ENCODE measurements around the gene P2RY13.

P2RY13 gene

GRCh38 chr3:151329363-151329762 is at the start of gene P2RY13:
P2RY13 (minus strand) TSS chr3:151329549; CDS start chr3:151329528, 21 bp downstream.
- no peak for DNase-seq

- DNase-seq = no peak
These were observed 48.5 kb upstream of the P2RY13 start for GRCh38 chr3:151377768-151378385.

GRCh38 chr3:151372063-151372820 is 42.9 kb upstream of the P2RY13 start:
- DNase-seq = no peak

GRCh38 chr3:151371526-151371925 is 42.2 kb upstream of the P2RY13 start:
- DNase-seq = no peak

GRCh38 chr3:151367448-151367847 is 38.1 kb upstream of the P2RY13 start:
- DNase-seq = no peak

GRCh38 chr3:151366993-151367392 is 37.6 kb upstream of the P2RY13 start:
- DNase-seq = no peak

- no peak for DNase-seq
These were observed 33.4 kb upstream of the P2RY13 start for GRCh38 chr3:151362751-151363174.

GRCh38 chr3:151357463-151357850 is 28.1 kb upstream of the P2RY13 start:
- no peak for DNase-seq

- no peak for DNase-seq
These were observed 27.6 kb upstream of the P2RY13 start for GRCh38 chr3:151356794-151357462.

GRCh38 chr3:151351648-151352047 is 22.3 kb upstream of the P2RY13 start:
- DNase-seq = no peak

- no peak for DNase-seq
These were observed 21.9 kb upstream of the P2RY13 start for GRCh38 chr3:151351219-151351618.

- DNase-seq = no peak
These were observed 21.3 kb upstream of the P2RY13 start for GRCh38 chr3:151350656-151351055.

- DNase-seq = peak; percentile 10
These were observed 18.1 kb upstream of the P2RY13 start for GRCh38 chr3:151347432-151347831.

- no peak for DNase-seq
These were observed 16.9 kb upstream of the P2RY13 start for GRCh38 chr3:151346292-151346691.

GRCh38 chr3:151345859-151346258 is 16.5 kb upstream of the P2RY13 start:
- no peak for DNase-seq

- no peak for DNase-seq
These were observed 2.3 kb upstream of the P2RY13 start for GRCh38 chr3:151331696-151332095.

GRCh38 chr3:151330899-151331298 is 1.6 kb upstream of the P2RY13 start:
- DNase-seq = no peak

- DNase-seq = no peak
These were observed 1.0 kb upstream of the P2RY13 start for GRCh38 chr3:151330379-151330778.

GRCh38 chr3:151328298-151328995 is 902 bp downstream of the P2RY13 start:
- DNase-seq = peak; percentile 13

GRCh38 chr3:151327571-151328198 is 1.7 kb downstream of the P2RY13 start:
- no peak for DNase-seq

- DNase-seq = no peak
These were observed 6.8 kb downstream of the P2RY13 start for GRCh38 chr3:151322511-151322910.

- no peak for DNase-seq
These were observed 7.8 kb downstream of the P2RY13 start for GRCh38 chr3:151321526-151321925.

GRCh38 chr3:151320131-151320530 is 9.2 kb downstream of the P2RY13 start:
- DNase-seq = no peak

Data from CD4-positive, alpha-beta T cell treated with Interleukin-17A for 1 hour (primary cell).